Activated CD4-positive, alpha-beta T cell treated with anti-CD3 and anti-CD28 coated beads for 1 hour (primary cell): ENCODE results near the gene TSPAN13.

Experiments used
- DNase-seq: peaks from one replicate; pipeline ENCODE4 v3.0.0-alpha.2; 2020

Gene TSPAN13

GRCh38 chr7:16753102-16753931 lies at the start of gene TSPAN13:
TSS of gene TSPAN13 (plus strand) at chr7:16753755. CDS start at chr7:16753968, 213 bp downstream.
- DNase-seq = peak; percentile 10

GRCh38 chr7:16708511-16708910 lies 45.0 kb upstream of the TSPAN13 start:
- no peak for DNase-seq

- DNase-seq = no peak
Observed at GRCh38 chr7:16708980-16709379, 44.6 kb upstream of the TSPAN13 start.

- DNase-seq = no peak
Observed at GRCh38 chr7:16710651-16711050, 42.9 kb upstream of the TSPAN13 start.

- DNase-seq = no peak
Observed at GRCh38 chr7:16711730-16712129, 41.8 kb upstream of the TSPAN13 start.

- no peak for DNase-seq
Observed at GRCh38 chr7:16712916-16713315, 40.6 kb upstream of the TSPAN13 start.

- no peak for DNase-seq
Observed at GRCh38 chr7:16715928-16716327, 37.6 kb upstream of the TSPAN13 start.

GRCh38 chr7:16718111-16718656 lies 35.4 kb upstream of the TSPAN13 start:
- DNase-seq = no peak

- no peak for DNase-seq
Observed at GRCh38 chr7:16719699-16720098, 33.9 kb upstream of the TSPAN13 start.

GRCh38 chr7:16721541-16721940 lies 32.0 kb upstream of the TSPAN13 start:
- DNase-seq = no peak

- no peak for DNase-seq
Observed at GRCh38 chr7:16724344-16724743, 29.2 kb upstream of the TSPAN13 start.

GRCh38 chr7:16726189-16726588 lies 27.4 kb upstream of the TSPAN13 start:
- DNase-seq = no peak

GRCh38 chr7:16727736-16728135 lies 25.8 kb upstream of the TSPAN13 start:
- DNase-seq = no peak

GRCh38 chr7:16728811-16729210 lies 24.7 kb upstream of the TSPAN13 start:
- no peak for DNase-seq

- DNase-seq = no peak
Observed at GRCh38 chr7:16729541-16729940, 24.0 kb upstream of the TSPAN13 start.

- DNase-seq = no peak
Observed at GRCh38 chr7:16730937-16731336, 22.6 kb upstream of the TSPAN13 start.

- no peak for DNase-seq
Observed at GRCh38 chr7:16732828-16733227, 20.7 kb upstream of the TSPAN13 start.

- no peak for DNase-seq
Observed at GRCh38 chr7:16734148-16734726, 19.3 kb upstream of the TSPAN13 start.

GRCh38 chr7:16735020-16735419 lies 18.5 kb upstream of the TSPAN13 start:
- DNase-seq = no peak

- no peak for DNase-seq
Observed at GRCh38 chr7:16738011-16738688, 15.4 kb upstream of the TSPAN13 start.

- DNase-seq = no peak
Observed at GRCh38 chr7:16739863-16740622, 13.5 kb upstream of the TSPAN13 start.

- no peak for DNase-seq
Observed at GRCh38 chr7:16740623-16740953, 13.0 kb upstream of the TSPAN13 start.

- no peak for DNase-seq
Observed at GRCh38 chr7:16740996-16741395, 12.6 kb upstream of the TSPAN13 start.
